ENCODE measurements around the gene WFDC1.

GRCh38 chr16:84272740-84273320 lies 21.8 kb upstream of the WFDC1 start:
- TF ChIP-seq, protein P1, sequence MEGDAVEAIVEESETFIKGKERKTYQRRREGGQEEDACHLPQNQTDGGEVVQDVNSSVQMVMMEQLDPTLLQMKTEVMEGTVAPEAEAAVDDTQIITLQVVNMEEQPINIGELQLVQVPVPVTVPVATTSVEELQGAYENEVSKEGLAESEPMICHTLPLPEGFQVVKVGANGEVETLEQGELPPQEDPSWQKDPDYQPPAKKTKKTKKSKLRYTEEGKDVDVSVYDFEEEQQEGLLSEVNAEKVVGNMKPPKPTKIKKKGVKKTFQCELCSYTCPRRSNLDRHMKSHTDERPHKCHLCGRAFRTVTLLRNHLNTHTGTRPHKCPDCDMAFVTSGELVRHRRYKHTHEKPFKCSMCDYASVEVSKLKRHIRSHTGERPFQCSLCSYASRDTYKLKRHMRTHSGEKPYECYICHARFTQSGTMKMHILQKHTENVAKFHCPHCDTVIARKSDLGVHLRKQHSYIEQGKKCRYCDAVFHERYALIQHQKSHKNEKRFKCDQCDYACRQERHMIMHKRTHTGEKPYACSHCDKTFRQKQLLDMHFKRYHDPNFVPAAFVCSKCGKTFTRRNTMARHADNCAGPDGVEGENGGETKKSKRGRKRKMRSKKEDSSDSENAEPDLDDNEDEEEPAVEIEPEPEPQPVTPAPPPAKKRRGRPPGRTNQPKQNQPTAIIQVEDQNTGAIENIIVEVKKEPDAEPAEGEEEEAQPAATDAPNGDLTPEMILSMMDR (IDR thresholded peaks at IDR 0.05): no peak
- no peak for TF ChIP-seq POLR2A (IDR thresholded peaks at IDR 0.05)
